ENCODE measurements around the gene HTT.

HTT gene

GRCh38 chr4:3241898-3242524 lies 167.5 kb downstream of the HTT start:
- no peak for DNase-seq (ENCODE audit: extremely low spot score, insufficient read length, low read depth)
- FAIRE-seq: no peak

DNA sequence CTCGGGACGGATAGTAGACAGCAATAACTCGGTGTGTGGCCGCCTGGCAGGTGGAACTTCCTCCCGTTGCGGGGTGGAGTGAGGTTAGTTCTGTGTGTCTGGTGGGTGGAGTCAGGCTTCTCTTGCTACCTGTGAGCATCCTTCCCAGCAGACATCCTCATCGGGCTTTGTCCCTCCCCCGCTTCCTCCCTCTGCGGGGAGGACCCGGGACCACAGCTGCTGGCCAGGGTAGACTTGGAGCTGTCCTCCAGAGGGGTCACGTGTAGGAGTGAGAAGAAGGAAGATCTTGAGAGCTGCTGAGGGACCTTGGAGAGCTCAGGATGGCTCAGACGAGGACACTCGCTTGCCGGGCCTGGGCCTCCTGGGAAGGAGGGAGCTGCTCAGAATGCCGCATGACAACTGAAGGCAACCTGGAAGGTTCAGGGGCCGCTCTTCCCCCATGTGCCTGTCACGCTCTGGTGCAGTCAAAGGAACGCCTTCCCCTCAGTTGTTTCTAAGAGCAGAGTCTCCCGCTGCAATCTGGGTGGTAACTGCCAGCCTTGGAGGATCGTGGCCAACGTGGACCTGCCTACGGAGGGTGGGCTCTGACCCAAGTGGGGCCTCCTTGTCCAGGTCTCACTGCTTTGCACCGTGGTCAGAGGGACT lies 168.8 kb downstream of the HTT start:
- DNase-seq (ENCODE audit: extremely low spot score, insufficient read length, low read depth) (no peak), FAIRE-seq (no peak)

- no peak for DNase-seq (ENCODE audit: extremely low spot score, insufficient read length, low read depth)
- FAIRE-seq: no peak
Measured at GRCh38 chr4:3244002-3244401, 169.5 kb downstream of the HTT start.

GRCh38 chr4:3244747-3245146 lies 170.3 kb downstream of the HTT start:
- FAIRE-seq: no peak
- no peak for DNase-seq (ENCODE audit: extremely low spot score, insufficient read length, low read depth)

DNA sequence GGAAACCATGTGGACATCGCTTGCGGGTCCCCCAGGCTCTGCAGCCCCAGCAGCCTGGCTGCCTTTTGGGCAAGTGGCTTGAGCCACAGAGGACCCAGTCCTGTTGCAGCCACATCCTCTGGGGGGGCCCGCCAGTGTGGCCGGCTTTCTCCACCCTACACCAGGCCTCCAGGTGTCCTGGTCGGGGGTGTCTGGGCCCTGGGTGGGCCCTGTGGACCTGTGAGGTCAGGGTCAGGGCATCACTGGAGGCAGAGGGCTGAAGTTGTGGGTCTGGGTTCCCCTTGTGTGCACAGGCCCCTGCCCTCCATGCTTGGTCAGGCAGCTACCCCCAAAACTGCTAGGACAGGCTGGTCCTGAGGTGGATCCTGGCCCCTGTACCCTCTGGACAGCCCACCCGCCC lies 171.2 kb downstream of the HTT start:
- DNase-seq (ENCODE audit: extremely low spot score, insufficient read length, low read depth): no peak
- no peak for FAIRE-seq

GRCh38 chr4:3246458-3247398 lies 172.2 kb downstream of the HTT start:
- FAIRE-seq (no peak), DNase-seq (ENCODE audit: extremely low spot score, insufficient read length, low read depth) (no peak)

DNA sequence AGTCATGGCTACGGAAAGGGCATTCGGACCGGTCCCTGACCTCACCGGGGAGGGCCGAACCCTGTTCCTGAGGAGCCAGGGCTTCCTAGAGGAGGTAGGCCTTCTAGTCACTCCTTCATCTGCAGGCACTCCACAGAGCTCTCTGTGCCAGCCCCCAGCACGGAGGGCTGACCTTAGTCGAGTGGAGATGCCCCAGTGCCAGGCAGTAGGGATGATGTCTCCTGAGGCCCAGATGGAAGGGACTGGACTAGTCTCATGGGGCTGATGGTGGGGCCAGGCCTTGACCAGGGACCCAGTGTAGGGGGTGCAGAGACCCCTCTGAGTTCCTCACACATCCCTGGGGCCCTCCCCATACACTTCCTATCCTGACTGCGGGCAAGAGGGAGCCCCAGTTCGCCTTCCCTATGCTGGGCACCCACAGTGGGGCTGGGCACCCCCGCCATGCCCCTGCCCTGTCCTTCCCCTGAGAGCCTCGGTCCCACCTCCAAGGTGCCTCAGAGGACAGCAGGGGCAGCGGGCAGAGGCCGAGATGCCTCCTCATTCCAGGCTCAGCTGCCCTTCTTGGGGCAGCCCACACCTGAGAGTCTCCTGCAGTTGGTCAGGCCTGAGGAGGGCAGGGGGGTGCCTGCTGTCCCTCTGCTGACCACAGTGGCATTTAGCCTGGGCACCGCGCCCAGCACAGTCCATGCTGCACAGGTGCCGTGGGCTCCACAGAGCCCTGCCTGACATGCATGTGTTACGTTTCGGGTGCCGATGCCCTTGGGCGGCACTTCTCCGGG lies 173.1 kb downstream of the HTT start:
- no peak for FAIRE-seq
- DNase-seq (ENCODE audit: extremely low spot score, insufficient read length, low read depth): no peak

DNA sequence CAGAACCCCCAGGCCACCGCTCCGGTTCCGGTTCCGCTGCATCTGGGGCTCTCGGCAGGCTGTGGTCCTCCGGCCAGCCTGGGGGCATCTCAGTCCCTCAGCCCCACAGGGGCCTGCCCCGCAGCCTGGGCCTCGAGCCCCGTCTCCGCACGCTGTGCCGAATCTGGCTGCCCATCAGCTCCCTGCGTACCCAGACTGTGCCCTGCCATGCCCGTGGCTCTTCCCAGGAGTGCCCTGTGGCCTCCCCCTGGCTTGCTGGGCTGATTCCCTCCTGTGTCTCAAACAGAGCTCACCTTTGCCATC lies 173.6 kb downstream of the HTT start:
- DNase-seq (ENCODE audit: extremely low spot score, insufficient read length, low read depth): no peak
- no peak for FAIRE-seq

DNA sequence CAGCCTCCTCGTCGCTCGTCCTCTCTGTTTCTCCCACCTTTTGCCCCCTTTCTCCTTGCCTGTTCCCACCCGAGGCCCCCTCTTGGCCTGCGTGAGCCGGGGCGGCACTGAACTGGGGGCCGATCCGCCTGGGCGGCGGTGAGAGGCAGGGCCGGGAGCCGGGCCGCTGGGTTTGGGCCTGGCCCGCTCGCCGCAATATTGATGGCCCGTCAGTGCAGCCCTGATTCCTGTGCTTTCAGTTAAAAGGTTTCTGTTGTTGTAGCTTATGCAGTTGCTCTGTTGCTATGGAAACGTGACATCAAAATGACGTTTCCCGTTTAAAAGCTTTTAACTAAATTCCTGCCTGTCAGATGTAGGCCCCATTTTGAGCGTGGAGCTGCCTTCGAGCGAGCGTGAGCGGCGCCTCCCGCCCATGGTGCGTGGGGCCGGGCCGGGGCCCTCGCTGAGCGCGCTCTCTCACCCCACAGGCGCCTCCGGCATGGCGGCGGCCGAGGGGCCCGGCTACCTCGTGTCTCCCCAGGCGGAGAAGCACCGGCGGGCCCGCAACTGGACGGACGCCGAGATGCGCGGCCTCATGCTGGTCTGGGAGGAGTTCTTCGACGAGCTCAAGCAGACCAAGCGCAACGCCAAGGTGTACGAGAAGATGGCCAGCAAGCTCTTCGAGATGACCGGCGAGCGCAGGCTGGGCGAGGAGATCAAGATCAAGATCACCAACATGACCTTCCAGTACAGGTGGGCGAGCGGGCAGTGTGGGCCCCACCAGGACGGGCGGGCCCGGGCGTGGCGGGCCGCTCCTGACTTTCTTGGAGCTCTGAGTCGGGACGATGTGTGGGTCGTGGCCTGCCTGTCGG lies 174.6 kb downstream of the HTT start, which contains the start of gene MSANTD1:
MSANTD1 (plus strand) TSS at position 349 of the 851 bp plus-strand sequence; CDS start at position 413, 64 bp downstream.
- FAIRE-seq: no peak
- no peak for DNase-seq (ENCODE audit: extremely low spot score, insufficient read length, low read depth)

DNA sequence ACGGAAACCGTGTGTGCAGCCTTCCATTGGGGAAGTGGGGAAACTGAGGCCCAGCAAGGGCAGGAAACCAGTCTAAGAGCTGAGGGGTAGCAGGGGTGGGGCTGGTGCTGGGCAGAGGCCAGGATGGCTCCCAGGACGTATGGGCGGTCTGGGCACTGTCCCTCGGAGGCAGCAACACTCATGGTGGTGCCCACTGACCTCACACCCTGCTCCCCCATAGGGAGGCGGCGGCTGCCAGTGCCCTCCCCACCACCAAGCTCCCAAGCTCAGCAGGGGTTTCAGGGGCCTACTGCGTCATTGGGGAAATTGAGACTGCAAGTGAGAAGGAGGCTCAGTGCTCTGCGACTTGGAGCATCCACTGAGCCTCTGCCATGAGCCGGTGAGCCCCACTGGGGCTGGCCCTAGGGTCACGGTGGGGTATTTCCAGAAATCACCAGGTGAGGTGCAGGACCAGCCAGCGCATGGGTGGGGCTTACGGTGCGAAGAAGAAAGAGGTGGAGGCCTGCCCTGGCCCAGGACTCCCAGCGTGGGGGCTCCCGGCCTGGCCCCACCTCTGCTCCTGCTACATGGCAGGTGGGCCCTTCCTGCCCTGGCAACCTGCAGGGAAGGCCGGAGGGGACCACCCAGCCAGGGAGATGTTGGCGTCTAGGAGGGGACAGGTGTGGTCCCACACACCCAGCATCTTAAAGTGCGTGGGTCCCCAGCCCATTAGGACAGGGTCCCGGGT lies 175.4 kb downstream of the HTT start:
- DNase-seq (ENCODE audit: extremely low spot score, insufficient read length, low read depth): no peak
- no peak for FAIRE-seq

- DNase-seq (ENCODE audit: extremely low spot score, insufficient read length, low read depth): no peak
- no peak for FAIRE-seq
Measured at GRCh38 chr4:3250438-3250955, 176.0 kb downstream of the HTT start.

- DNase-seq (ENCODE audit: extremely low spot score, insufficient read length, low read depth) (no peak), FAIRE-seq (no peak)
Measured at GRCh38 chr4:3250956-3251690, 176.6 kb downstream of the HTT start.

- FAIRE-seq (no peak), DNase-seq (ENCODE audit: extremely low spot score, insufficient read length, low read depth) (no peak)
Measured at GRCh38 chr4:3251691-3252479, 177.4 kb downstream of the HTT start.

GRCh38 chr4:3252480-3252828 lies 178.0 kb downstream of the HTT start:
- DNase-seq (ENCODE audit: extremely low spot score, insufficient read length, low read depth) (no peak), FAIRE-seq (no peak)

GRCh38 chr4:3252831-3253641 lies 178.6 kb downstream of the HTT start:
- no peak for DNase-seq (ENCODE audit: extremely low spot score, insufficient read length, low read depth)
- FAIRE-seq: no peak

- DNase-seq (ENCODE audit: extremely low spot score, insufficient read length, low read depth): no peak
Measured at GRCh38 chr4:3253808-3254207, 179.3 kb downstream of the HTT start.

More at GRCh38 chr4:3253808-3254207, 179.3 kb downstream of the HTT start:
- no peak for FAIRE-seq

All from GM18507 (cell line).